HG03139 (cell line): ENCODE measurements around the gene SCAF4.
A peak's percentile ranks its signal among the peaks of the same experiment; 100 is the strongest.
"Not testable (repeated sequence)": the region's sequence is repeated elsewhere in the genome, so short reads cannot be mapped to it uniquely, and the experiment has no call there.

Experiments
- ATAC-seq: cut with Tn5 transposase; IDR thresholded peaks from one replicate; pipeline ENCODE4 v1.9.1; 2021; ENCODE audit not compliant: unreplicated experiment

The SCAF4 gene

DNA sequence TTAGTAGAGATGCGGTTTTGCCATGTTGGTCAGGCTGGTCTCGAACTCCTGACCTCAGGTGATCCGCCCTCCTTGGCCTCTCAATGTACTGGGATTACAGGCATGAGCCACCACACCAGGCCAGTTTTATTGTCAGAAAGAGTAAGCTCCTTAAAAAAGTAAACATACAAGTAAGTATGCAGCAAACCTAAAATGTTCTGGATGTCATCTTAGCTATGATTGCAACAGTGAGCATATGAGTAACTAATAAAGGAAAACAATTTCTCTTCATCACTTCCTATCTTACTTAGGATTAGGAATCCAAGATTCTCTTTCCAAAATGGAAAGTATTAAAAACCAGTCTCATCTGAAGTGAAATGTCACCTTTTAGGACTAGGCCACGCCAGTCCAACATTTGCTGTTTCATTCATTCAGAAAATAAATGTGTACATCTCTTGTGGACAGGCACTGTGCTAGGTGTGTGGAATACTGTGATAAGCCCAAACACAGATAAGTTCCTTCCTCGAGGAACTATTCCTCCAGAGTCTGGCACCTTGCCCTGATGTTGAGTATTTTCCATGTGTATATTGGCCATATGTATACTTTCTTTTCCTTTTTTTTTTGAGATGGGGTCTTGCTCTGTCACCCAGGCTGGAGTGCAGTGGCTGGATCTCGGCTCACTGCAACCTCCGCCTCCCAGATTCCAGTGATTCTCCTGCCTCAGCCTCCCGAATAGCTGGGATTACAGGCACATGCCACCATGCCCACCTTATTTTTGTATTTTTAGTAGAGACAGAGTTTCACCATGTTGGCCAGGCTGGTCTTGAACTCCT is 5.9 kb upstream of the SCAF4 start:
- not testable (repeated sequence) for ATAC-seq

DNA sequence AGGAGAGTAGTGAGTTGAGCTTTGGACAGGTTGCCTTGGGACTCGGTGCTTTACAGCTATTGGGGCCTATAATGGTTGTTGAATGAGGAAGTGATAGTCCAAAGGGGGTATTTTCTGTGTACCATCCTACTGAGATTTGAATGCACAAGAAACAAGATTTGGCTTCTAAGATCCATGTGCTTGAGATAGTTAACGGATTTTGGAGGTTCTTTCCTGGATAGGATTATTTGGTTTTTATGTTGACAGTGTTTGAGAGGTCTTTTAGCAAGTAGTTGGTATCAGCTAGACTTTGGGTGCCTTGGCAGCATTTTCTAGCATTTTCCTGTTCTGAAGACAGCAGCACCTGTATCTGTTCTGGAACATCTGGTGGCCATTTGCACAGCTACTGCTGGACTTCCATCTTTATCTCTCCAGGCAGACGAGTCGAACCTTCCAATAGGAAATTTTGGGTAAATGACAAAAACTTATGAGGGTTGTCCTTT is 3.6 kb upstream of the SCAF4 start:
- no peak for ATAC-seq

DNA sequence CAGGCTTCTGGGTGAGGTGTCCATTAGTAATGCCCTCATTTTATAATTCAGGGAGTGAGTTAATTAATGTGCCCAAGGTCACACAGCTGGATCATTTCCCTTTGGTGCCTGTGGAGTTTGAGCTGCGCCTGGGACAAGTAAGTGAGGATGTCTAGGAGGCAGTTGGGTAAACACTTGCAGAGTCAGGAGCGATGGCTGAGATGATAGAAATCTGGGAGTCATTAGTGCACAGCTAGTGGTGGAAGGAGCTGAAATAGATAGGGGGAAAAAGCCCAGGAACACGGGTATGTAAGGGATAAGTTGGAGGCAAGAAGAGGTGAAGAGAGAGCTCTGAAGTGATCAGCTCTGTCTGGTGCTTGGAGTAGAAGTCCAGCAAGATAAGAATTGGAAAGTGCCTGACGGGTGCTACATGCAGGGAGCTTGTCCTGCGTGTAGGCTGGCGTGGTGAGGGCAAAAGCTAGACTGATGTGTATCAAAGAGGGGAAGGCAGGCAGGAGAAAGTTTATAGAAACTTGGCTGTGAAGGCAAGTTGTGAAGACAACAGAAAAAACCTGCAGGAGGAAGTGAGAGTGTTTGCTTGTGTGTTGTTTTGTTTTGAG is 1.7 kb upstream of the SCAF4 start:
- ATAC-seq: no peak

DNA sequence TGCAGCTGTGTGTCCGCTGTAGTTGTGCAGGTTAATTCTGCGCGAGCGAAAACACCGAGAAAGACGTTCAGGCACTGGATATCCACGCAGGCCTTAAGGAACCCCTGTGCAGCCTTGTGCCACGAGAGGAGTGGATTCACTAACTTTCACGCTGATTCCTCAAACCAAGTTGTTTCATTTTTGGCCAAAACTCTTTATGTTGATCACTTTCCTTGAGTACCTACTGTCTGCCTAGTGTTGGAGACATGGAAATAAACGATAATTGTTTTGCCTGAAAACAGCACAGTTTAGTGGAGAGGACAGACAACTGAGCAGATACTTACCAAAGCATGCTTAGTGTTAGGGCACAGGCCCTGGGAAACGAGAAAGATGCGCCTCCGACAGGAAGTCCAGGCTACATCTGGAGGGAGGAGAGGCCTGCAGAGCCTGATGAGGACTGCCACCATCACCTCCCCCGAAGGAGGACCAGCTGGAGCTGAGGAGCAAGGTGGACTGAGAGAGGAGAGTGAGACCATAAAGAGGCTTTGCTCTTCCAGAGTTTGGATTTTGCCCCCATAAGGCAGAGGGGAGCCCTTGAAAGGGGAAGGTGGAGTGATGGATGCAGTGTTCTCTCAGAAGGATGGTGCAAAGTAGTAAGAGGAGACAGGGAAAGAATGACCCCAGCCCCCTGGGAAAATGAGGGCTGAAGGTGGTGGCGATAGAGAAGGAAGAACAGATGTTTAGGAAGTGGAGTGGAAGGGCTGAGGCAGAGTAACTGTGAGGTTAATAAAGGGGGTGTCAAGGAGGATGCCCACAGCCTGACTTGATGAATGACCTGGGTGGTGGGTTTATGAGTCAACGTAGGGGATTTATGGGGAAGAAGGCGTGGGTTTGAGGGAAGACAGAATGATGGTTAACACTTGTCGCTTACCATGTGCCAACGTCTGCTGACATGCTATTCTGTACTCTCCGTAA is 956 bp upstream of the SCAF4 start:
- ATAC-seq: no peak

DNA sequence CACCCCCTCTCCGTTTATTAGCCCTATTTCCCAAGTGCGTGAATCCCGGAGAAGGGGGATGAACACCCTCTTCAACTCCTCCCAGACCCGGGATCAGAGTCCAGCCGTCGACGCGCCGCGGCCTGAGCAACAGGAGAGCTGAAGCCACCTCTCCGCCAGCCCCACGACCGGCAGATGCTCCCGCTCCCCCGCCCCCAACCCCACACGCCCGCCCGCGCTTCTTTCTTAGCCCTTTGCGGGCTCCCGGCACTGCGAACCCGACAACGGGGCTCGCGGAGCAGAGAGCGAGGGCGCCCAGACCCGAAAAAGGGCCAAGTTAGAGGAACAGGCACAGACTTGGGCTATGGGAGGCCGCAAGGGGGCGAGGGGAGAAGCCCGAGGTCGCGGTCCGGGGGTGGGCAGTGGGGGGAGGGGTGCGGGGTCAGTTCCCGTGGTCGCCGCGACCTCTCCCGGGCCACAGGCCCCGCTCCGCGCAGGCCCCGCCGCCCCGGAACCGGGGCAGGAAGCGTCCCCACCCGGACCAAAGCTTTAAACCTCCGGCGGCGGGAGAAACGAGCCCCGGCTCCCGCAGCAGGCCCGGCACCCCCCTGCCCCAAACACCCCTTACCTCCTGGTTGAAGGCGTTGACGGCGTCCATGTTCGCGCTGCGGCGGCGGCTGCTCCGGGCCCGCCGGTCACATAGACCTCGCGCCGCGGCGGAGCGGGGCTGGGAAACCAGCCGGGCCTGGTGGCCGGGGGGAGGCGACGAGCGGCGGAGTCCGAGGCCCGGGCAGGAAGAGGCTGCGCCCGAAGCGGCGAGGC is 662 bp downstream of the SCAF4 start:
- ATAC-seq: peak; percentile 18

DNA sequence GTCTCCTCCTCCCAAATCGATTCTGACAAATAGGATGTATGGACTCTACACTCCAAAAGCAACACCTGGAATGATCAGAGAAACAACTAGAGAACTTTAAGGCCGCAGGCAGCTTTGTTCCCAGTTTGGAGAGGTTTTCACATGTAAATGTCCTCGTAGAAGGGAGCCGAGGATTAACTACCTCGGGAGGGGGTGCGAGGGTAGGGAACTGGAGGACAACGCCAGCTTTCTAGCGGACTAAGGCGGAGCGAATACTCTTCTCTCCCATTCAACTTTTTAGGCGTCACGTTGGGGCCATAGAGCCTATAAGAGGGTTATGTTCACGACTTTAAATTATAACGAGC is 1.2 kb downstream of the SCAF4 start:
- ATAC-seq: no peak

DNA sequence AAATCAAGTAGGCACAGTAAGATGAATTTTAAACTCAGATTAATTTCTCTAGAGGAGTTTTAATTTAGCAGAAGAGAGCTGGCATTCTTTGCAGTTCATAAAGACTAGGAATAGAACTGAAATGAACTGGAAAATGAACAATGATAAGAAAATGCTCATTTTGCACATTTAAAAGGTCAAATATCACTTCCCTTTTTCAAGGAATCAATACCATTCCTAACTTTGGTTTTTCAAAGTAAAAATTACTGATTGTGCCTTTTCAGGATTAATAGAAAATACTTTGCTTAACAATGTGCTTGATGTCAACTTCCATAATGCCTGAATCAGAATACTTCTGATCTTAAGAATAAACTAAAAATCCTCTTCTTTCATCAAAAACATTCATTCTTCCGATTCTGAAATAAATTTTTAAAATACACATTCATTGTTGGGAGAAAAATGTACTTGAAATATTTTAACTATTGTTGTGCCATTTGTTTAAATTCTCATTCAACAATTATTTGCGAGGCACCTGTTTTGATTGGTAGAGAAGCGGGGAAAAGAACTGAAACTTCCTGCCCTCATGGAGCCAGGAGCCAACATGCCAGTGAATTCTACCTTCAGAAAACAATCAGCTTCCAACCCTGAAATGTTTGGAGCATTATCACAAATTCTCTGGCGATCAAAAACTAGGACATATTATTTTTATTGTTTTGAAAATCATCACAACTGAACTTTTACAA is 2.1 kb downstream of the SCAF4 start:
- ATAC-seq: no peak

DNA sequence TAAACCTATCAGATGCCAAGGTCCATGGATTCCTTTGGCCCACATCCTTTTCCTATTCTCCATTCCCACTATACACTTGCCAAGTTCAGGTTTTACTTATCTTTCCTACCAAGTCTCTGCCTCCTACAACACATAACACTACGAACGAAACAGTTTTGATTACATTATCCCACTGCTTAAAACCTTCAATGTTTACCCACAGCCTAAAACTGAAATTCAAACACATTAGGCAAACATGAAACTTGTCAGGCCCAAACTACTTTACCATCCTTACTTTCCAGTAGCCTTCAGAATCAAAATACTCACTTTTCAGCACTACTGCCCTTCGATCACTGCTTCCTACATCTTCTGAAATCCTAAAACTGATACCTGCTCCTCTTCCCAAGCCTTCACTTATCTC is 3.0 kb downstream of the SCAF4 start:
- ATAC-seq: no peak

DNA sequence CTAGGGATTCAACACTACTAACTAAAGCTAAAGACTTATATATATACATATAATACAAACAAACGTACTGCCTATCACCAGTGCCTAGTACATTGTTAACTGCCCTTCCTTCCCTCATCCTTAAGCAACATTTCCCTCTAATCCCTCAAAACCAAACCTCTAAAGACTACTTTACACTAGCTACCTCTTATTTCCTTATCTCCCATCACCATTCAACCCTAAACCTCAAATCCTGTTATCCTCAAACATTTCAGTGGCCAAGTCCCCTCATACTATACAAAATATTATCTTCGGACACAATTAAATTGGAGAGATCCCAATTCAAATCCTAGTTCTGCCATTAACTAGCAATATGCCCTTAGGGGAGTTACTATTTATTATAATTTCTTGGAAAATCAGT is 3.7 kb downstream of the SCAF4 start:
- no peak for ATAC-seq

DNA sequence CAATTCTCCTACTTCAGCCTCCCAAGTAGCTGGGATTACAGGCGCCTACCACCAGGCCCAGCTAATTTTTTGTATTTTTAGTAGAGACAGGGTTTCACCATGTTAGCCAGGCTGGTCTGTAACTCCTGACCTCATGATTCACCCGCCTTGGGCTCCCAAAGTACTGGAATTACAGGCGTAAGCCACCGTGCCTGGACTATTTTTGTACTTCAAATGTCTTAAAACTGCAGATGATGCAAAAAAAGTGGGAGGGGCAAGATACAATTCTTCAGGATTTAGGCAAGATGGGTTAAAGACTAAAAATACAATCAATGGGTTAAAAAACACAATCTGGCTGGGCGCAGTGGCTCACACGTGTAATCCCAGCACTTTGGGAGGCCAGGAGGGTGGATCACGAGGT is 4.7 kb downstream of the SCAF4 start:
- no peak for ATAC-seq

DNA sequence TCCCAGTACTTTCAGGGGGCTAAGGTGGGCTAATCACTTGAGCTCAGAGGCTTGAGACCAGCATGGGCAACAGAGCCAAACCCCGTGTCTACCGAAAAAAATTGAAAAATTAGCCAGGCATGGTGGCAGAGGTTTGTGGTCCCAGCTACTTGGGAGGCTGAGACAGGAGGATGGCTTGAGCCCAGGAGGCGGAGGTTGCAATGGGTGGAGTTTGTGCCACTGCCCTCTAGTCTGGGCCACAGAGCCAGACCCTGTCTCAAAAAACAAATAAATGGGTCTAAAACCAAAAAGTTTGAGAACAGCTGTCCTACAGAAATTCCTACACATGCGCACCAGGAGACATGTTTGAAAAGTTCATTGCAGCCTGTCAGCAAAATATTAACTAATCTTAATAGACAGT is 5.5 kb downstream of the SCAF4 start:
- ATAC-seq: no peak

DNA sequence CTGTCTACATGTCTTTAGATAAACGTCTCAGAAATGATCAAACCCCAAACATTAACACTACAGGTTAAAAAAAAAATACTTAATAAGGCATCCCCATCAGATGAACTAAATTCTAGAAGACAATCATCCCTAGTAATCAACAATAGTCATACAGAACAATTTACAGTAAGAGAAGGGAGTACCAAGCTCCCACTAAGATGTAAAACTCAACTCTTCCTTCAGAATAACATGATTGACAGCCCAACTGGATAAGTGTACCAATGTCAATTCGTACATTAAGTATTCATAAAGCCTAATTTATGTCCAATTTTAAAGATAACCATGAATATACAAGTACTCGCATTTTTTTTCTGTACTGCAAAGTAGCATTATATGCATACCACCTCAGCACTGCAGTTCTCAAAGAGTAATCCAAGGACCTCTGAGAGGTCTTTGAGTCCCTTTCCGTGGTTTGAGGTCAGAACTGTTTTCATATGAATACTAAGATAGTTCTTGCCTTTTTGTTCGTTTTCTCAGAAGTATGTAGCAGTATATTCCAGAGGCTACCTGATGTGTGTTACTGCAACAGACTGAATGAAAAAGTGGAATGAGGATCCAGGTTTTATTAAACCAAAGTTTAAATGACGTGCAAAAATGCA is 6.6 kb downstream of the SCAF4 start:
- ATAC-seq: no peak

DNA sequence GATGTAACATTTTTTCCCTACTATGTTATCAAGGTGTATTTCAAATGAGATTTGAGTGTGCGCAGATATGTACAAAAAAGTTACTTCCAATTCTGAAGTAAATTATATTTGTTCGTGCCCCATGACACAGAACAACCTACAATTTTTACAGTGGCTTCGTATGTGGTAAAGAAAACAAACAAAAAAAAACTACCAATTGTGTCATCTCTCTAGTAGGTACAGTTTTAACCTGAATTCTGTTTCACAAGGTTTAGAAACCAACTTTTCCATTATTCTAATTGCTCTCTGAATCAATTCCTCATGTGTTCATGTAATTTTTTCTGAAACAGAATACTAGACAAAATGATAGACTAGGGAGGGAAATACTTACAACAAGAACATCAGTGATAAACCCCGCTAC is 7.4 kb downstream of the SCAF4 start:
- no peak for ATAC-seq

DNA sequence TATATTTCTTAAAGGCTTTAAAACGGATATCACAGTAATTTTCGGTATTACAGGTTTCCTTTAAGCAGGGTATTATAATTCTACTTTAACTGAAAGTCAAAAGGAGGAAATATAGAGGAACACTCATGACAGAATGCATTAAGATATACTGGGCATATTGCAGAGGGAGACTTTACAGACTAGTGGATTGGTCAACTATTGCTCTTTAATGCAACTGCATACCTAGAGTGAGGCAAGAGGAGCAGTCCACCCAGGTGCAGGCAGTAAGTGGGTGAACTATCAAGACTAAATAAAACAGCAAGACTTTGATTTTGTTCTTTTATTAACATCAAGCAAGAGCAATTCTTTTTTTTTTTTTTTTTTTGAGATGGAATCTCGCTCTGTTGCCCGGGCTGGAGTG is 10.5 kb downstream of the SCAF4 start:
- no peak for ATAC-seq

DNA sequence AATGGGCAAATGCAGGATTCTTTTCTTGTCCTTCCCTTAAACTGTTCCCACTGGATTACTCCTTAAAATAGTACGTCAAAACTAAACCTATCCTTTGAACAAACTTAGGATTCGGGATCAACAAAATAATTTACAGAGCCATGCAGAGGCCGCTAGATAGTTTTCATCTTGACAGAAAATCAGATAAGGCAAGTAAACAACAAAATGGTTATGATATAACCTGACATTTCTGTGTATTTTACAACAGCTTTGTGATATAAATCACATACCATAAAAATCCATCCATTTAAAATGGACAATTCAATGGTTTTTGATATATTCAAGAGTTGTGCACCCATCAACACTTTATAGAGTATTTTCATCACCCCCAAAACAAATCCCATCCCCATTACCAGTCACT is 11.2 kb downstream of the SCAF4 start:
- no peak for ATAC-seq

DNA sequence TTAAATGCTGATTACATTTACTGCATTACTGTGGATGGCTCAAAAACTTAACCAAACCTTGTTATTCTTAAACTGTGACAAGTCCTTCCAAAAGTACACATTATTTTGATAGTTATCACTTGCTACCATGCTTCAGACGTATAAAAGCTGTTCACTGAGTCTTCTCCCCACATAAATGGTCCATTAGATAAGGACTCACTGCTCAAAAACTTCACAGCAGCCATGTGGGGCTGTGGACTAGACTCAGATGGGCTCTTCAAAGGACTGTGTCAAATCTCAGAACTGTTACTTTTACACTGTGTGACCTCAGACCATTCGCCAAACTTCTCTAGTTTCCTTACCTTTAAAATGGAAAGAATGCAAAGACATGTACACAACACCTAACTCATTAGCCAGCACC is 11.6 kb downstream of the SCAF4 start:
- no peak for ATAC-seq

DNA sequence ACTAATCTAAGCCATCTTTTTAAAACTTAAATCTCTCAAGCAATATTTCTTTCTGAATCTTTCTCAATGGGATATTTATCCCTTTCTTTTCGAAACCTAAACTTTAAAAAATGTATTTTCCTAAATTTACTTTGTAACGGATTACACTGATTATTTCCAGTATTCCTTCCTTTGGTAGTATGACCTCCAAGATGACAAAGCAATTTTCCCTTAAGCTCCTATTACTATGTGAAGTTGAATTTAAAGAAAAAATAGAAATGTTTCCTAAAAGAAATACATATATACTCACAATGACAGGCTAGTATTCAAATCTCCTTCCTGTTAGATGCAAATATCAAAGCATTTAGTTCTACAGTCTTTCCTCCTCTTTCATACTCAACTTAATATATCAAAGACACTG is 15.8 kb downstream of the SCAF4 start:
- ATAC-seq: no peak

DNA sequence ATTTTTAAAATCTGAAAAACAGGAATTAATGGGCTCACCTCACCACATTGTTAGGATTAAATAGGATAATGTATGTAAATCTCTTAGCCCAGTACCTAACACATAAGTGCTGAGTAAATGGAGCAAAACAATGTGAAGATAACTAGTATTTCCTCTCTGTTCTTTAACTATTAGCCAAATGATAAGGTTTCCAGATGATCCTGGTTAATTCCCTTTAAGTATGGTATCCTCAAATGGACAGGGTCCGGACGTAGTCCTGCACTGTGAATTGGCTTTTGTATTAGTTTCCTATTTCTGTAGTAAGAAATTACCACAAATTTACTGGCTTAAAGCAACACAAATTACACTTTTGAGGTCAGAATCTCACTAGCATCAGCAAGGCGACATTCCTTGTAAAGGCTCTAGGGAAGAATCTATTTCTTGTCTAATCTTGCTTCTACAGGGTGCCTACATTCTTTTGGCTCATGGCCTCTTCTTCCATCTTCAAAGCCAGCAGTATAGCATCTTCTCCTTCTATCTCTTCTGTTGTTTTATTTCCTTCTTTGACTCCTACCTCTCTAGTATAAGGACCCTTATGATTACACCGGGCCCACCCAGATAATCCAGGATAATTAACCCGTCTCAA is 17.1 kb downstream of the SCAF4 start:
- ATAC-seq: no peak

DNA sequence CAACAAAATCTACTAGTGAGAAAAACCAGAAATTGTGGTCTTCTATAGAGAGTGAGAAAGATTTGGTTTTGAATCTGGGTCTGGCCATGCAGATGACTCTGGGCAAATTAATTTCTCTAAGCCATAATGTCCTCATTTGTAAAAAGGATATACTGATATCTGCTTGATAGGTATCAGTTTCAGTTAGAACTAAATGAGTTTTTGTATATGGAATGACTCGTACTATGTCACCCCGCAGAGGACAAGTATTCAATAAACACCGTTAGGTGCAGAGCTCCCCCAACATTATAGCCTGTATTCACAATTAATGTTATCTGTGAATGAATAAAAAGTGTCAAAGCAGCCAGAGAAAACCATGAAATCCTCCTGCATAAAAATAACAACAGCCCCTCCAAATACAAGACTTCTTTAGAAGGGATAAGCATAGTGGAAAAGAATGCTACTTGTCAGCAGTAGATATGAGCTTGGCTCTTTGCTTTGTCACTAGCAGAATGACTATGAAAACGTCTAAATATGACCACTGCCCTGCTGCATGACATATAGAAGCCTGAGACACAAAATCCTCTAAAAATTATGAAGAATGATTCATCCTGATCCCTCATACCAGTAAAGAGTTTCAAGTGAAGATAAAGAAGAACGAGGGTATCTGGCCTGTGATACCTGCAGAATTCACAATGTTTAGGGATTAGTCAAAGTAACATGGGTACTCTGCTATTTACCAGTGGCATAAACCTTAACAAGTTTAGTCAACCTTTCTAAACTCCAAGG is 17.8 kb downstream of the SCAF4 start:
- no peak for ATAC-seq
